ENCODE results near the gene TAGLN2. TPM values are rescaled to one million over a fixed set of nuclear protein-coding genes. Genes with fewer than 3 reads are reported as not detected.

Gene TAGLN2
- total and polyA plus RNA-seq, 9 donors: 84.2 to 251 (median 201) TPM

- H3K4me1 ChIP-seq (ENCODE audit: control insufficient read depth, insufficient read depth, low read length): peaks cover 10% of the 10 kb centered on the region
- DNase-seq: no peak
- WGBS (ENCODE audit: insufficient coverage): 76% methylated on average over 37 of the region's 48 CpGs
- no peaks in the 10 kb centered on the region for H3K9me3 ChIP-seq (replicated peaks; ENCODE audit: control insufficient read depth, low read depth, low read length)
- no peak overlapping the region for H3K27ac ChIP-seq (ENCODE audit: low read length)
- no peaks in the 10 kb centered on the region for H3K36me3 ChIP-seq (ENCODE audit: control insufficient read depth, insufficient read depth, low read length)
- no peak overlapping the region for H3K4me3 ChIP-seq (ENCODE audit: low read length)
- H3K27me3 ChIP-seq (ENCODE audit: control insufficient read depth, insufficient read depth, low read length): peaks cover 2% of the 10 kb centered on the region
These were observed 4.1 kb upstream of the TAGLN2 start for GRCh38 chr1:159929155-159930051.

GRCh38 chr1:159928491-159929050 lies 3.3 kb upstream of the TAGLN2 start:
- Histone ChIP-seq H3K9me3 (replicated peaks; ENCODE audit: control insufficient read depth, low read depth, low read length) (no peaks in the 10 kb centered on the region), H3K27ac (ENCODE audit: low read length) (no peak overlapping the region), H3K36me3 (ENCODE audit: control insufficient read depth, insufficient read depth, low read length) (no peaks in the 10 kb centered on the region), H3K4me3 (ENCODE audit: low read length) (no peak overlapping the region), H3K27me3 (ENCODE audit: control insufficient read depth, insufficient read depth, low read length) (no peaks in the 10 kb centered on the region), H3K4me1 (ENCODE audit: control insufficient read depth, insufficient read depth, low read length) (peaks cover 15% of the 10 kb centered on the region)
- no peak for DNase-seq
- WGBS (ENCODE audit: insufficient coverage): 84% methylated on average over 17 of the region's 18 CpGs

- peaks cover 21% of the 10 kb centered on the region for H3K4me1 ChIP-seq (ENCODE audit: control insufficient read depth, insufficient read depth, low read length)
- no peaks in the 10 kb centered on the region for H3K9me3 ChIP-seq (replicated peaks; ENCODE audit: control insufficient read depth, low read depth, low read length)
- DNase-seq: peak; percentile 49
- no peak overlapping the region for H3K4me3 ChIP-seq (ENCODE audit: low read length)
- no peaks in the 10 kb centered on the region for H3K27me3 ChIP-seq (ENCODE audit: control insufficient read depth, insufficient read depth, low read length)
- 53% methylated on average over 9 of the region's 13 CpGs for WGBS (ENCODE audit: insufficient coverage)
- H3K36me3 ChIP-seq (ENCODE audit: control insufficient read depth, insufficient read depth, low read length): no peaks in the 10 kb centered on the region
- no peak overlapping the region for H3K27ac ChIP-seq (ENCODE audit: low read length)
These were observed 2.6 kb upstream of the TAGLN2 start for GRCh38 chr1:159927849-159928431.

- Histone ChIP-seq H3K9me3 (replicated peaks; ENCODE audit: control insufficient read depth, low read depth, low read length) (no peaks in the 10 kb centered on the region), H3K36me3 (ENCODE audit: control insufficient read depth, insufficient read depth, low read length) (peaks cover 3% of the 10 kb centered on the region), H3K4me3 (ENCODE audit: low read length) (no peak overlapping the region), H3K4me1 (ENCODE audit: control insufficient read depth, insufficient read depth, low read length) (peaks cover 27% of the 10 kb centered on the region), H3K27ac (ENCODE audit: low read length) (no peak overlapping the region), H3K27me3 (ENCODE audit: control insufficient read depth, insufficient read depth, low read length) (no peaks in the 10 kb centered on the region)
- WGBS (ENCODE audit: insufficient coverage): 82% methylated on average over 15 of the region's 16 CpGs
- DNase-seq: no peak
These were observed 2.0 kb upstream of the TAGLN2 start for GRCh38 chr1:159927211-159927848.

GRCh38 chr1:159925719-159926078 lies 392 bp upstream of the TAGLN2 start:
- DNase-seq: no peak
- Histone ChIP-seq H3K4me3 (ENCODE audit: low read length) (peak overlapping the region; percentile 97), H3K36me3 (ENCODE audit: control insufficient read depth, insufficient read depth, low read length) (peaks cover 10% of the 10 kb centered on the region), H3K4me1 (ENCODE audit: control insufficient read depth, insufficient read depth, low read length) (peaks cover 43% of the 10 kb centered on the region), H3K9me3 (replicated peaks; ENCODE audit: control insufficient read depth, low read depth, low read length) (no peaks in the 10 kb centered on the region), H3K27ac (ENCODE audit: low read length) (peak overlapping the region; percentile 95), H3K27me3 (ENCODE audit: control insufficient read depth, insufficient read depth, low read length) (no peaks in the 10 kb centered on the region)
- 30% methylated on average over 2 of the region's 7 CpGs for WGBS (ENCODE audit: insufficient coverage)

GRCh38 chr1:159924025-159924790 lies 1.1 kb downstream of the TAGLN2 start:
- Histone ChIP-seq H3K4me3 (ENCODE audit: low read length) (peak overlapping the region; percentile 97), H3K4me1 (ENCODE audit: control insufficient read depth, insufficient read depth, low read length) (peaks cover 58% of the 10 kb centered on the region), H3K27me3 (ENCODE audit: control insufficient read depth, insufficient read depth, low read length) (no peaks in the 10 kb centered on the region), H3K36me3 (ENCODE audit: control insufficient read depth, insufficient read depth, low read length) (peaks cover 24% of the 10 kb centered on the region), H3K9me3 (replicated peaks; ENCODE audit: control insufficient read depth, low read depth, low read length) (no peaks in the 10 kb centered on the region), H3K27ac (ENCODE audit: low read length) (peak overlapping the region; percentile 95)
- DNase-seq: peak; percentile 89
- 1% methylated on average over 31 of the region's 31 CpGs for whole genome bisulfite sequencing (ENCODE audit: insufficient coverage)

- Histone ChIP-seq H3K27ac (ENCODE audit: low read length) (peak overlapping the region; percentile 95), H3K9me3 (replicated peaks; ENCODE audit: control insufficient read depth, low read depth, low read length) (no peaks in the 10 kb centered on the region), H3K4me3 (ENCODE audit: low read length) (peak overlapping the region; percentile 97), H3K36me3 (ENCODE audit: control insufficient read depth, insufficient read depth, low read length) (peaks cover 32% of the 10 kb centered on the region), H3K4me1 (ENCODE audit: control insufficient read depth, insufficient read depth, low read length) (peaks cover 66% of the 10 kb centered on the region), H3K27me3 (ENCODE audit: control insufficient read depth, insufficient read depth, low read length) (no peaks in the 10 kb centered on the region)
- peak; percentile 96 for DNase-seq
- 2% methylated on average over 14 of the region's 20 CpGs for WGBS (ENCODE audit: insufficient coverage)
These were observed 1.9 kb downstream of the TAGLN2 start for GRCh38 chr1:159923203-159924024.

GRCh38 chr1:159922511-159923202 lies 2.6 kb downstream of the TAGLN2 start:
- WGBS (ENCODE audit: insufficient coverage): 43% methylated on average over 4 of the region's 8 CpGs
- Histone ChIP-seq H3K4me1 (ENCODE audit: control insufficient read depth, insufficient read depth, low read length) (peaks cover 70% of the 10 kb centered on the region), H3K36me3 (ENCODE audit: control insufficient read depth, insufficient read depth, low read length) (peaks cover 39% of the 10 kb centered on the region), H3K9me3 (replicated peaks; ENCODE audit: control insufficient read depth, low read depth, low read length) (no peaks in the 10 kb centered on the region), H3K27me3 (ENCODE audit: control insufficient read depth, insufficient read depth, low read length) (no peaks in the 10 kb centered on the region), H3K27ac (ENCODE audit: low read length) (peak overlapping the region; percentile 95), H3K4me3 (ENCODE audit: low read length) (peak overlapping the region; percentile 97)
- DNase-seq: peak; percentile 90
